GM21619 (cell line): ENCODE measurements around the gene OTOS.

Experiments
- ATAC-seq: cut with Tn5 transposase; IDR thresholded peaks from one replicate; pipeline ENCODE4 v1.9.1; 2021; ENCODE audit not compliant: unreplicated experiment

The OTOS gene

DNA sequence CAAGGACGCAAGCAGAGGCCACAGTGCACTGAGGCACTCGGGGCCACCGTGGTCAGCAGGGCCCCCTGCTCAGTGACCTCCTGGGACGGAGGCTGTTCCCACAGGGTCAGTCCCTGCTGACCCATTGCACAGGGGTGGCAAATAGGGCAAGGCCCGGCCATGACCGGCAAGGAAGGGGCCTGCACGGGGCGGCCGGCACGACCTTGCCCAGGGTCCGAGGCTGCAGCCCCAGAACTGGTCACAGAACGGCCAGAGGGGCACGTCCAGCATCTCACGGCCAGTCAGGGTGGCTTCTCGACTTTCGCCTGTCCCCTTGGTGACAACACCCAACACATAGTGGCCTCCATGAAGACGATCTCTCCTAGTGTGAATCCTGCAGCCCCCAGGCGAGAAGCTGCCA is 27.6 kb upstream of the OTOS start:
- no peak for ATAC-seq

DNA sequence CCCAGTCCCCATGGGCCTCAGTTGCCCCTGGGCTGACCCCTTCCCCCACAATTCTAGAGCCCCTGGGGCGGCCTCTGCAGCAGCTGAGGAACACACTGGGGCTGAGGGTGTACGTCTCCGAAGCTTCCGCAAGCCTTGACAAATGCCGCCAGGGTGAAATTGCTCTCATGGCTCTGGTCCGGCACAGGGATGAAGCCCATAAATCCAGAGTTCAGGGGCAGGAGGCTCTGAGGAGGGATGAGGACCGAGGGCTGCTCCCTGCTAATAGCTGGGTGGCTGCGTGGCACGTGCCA is 27.1 kb upstream of the OTOS start:
- ATAC-seq = no peak

DNA sequence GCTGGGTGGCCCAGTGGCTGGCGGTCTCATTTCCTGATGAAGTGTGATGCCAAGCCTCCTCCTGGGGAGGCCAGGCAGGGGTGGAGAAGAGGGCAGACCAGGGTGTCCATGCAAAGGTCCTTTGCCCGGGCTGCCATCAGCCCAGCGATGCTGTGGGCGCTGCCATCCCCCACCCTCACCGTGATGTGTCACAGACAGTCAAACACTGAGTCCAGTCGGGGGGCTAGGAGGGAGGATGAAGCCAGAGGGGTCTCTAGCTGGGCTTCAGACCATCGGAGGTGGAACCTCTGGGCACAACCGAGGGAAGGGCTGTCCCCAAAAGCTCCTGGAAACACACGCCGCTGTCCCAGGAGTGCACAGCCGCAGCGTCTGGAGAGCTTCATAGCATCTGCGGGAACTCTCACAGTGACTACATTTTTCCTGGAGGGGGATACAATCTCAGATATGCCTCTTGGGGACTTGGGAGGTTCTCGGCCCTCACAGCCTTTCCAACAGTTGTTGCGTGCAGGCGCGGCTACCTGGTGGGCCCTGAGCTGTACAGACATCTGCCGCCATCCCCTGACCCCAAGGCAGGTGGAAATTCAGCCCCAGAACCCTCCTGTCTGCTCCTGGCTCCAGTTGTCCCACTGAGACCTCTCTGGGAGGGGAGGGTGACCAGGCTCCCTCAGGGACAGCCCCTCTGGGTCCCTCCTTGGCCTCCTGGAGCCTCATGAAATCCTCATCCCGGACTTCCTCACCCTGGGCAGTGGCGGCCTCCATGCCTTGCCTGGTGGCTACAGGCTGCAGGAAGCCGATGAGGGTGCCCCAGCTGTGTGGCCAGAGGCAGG is 26.5 kb upstream of the OTOS start:
- ATAC-seq = no peak

DNA sequence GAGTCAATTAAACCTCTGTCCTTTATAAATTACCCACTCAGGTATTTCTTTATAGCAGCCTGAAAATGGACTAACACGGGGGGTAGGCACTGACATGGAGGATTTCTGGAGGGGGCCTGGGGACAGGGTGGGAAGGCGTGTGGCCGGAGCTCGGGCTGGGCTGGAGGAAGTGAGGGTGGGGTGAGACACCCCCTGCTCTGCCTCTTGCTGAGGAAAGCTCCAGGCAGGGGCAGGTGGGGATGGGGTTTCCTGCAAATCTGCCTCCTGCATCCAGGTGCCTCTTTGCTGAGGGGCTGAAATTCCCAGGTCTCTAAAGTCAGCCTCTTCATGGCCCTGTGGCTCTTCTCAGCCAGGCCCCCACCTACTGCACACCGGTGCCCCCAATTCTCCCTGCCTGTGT is 25.7 kb upstream of the OTOS start:
- ATAC-seq = no peak

DNA sequence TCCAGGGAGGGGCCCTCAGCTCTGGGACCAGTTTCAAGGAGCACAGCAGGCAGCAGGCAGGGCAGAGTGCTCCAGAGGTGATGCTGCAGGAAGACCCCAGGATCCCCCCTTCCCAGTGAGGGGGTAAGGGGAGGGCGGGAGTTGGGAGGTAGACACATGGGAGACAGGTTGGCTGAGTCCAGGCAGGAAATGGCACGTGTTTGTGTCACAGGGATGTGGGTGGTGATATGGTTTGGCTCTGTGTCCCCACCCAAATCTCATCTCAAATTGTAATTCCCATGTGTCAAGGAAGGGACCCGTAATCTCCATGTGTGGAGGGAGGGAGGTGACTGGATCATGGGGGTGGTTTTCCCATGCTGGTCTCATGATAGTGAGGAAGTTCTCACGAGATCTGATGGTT is 25.2 kb upstream of the OTOS start:
- ATAC-seq = no peak

DNA sequence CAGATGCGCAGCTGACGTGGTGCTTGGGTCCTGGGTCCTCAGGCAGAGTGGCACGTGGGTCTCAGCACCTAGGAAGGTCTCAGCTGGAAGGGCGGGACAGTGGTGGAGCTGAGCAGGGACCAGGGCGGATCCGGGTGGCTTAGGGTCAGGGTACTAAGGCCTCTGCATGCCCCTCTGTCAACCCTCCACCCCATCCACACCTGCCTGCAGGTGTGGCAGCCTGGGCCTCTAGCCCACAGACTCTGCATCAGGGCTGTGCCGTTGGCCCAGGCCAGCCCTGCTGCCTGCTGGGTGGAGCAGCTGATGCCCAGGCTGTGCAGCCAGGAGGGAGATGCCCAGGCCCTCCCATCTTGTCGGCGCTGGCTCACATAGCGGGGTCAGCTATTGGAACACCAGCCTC is 24.6 kb upstream of the OTOS start:
- ATAC-seq = no peak

DNA sequence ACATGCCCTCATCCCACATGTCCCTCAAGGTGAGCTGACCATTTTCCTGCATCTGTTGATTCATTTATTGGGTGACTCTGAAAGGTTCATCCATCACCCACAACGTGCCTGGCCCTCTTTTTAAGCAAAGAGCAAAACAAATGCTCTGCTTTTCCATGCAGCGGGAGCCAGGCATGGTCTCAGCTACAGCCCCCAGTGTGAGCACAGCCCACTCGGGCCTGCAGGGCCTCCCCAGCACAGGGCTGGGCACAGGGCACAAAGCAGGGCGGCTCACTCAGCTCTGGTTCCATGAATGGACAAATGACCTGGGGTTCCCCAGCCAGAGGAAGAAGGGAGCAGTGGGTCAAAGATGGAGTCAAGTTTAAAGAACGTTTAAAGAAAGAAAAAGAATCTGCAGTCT is 24.1 kb upstream of the OTOS start:
- no peak for ATAC-seq

DNA sequence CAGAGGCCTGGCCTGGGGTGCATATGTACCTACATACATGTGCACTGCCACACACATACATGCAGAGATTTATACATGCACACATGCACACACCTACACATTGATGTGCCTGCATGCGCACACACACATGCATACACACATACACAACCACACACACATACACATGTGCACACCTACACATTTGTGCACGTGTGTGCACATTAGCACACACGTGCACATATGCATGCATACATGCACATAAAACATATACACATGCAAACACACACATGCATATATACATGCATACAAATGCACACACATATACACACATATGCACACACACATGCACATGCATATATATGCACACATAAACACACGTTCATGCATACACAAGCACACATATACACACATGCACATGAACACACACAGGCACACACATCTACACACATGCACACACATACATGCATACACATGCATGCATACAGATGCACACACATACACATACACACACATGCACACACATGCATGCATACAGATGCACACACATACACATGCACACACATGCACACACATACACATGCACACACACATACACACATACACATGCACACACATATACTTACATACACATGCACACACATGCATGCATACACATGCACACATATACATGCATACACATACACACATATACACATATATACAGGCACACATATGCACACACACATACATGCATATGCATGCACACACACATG is 23.6 kb upstream of the OTOS start:
- no peak for ATAC-seq

DNA sequence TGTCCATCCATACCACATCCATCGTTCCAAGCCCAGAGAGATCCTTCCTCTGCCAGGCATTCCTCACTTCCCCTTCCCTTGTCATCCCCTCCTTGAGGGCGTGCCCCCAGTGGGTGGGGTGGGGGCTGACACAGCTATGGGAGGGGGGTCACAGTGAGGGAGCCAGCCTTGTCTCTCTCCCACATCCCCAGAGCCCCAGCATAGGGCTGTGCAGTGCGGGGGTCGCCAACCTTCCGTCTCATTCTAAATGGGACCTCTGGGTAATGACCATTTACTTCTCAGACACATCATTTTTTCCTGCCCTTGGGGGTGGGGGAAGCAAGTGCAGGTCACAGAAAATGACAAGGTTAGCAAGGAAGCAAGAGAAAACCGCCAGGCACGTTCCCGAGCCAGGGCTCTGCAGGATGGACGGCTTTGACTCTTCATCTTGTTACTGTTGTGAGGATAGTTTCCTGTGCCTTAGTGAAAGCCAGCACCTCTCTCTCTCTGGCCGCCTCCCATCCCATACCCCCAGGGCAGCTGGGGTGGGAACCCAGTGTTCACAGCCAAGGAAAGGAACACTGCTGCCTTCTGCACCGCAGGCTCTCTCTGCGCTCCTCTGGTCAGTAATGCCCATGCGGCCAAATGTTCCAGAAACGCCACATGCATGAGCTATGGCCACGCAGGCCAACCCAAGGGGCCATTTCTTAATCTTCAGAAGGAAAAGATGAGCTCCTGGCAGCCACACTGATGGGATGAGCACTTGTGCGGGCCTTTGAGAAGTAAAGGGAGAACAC is 22.7 kb upstream of the OTOS start:
- ATAC-seq = no peak

DNA sequence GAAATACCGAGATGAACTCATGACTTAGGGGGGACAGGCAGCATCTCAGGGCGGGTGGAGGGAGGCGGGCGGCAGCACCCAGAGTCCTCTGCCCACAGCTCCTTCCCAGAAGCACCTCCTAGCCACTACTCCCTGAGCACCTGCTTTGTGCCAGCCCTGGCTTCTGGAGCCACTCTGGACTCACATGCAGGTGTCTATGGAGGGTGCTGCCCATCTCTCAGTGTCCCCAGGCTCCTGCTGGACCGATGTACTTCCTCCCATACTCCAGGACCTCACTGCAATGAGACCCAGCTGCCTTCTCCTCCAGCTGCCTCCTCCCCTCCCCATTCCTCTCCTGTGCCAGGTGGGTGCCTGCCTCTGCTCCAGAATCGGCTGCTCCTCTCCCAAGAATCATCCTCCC is 22.1 kb upstream of the OTOS start:
- no peak for ATAC-seq

DNA sequence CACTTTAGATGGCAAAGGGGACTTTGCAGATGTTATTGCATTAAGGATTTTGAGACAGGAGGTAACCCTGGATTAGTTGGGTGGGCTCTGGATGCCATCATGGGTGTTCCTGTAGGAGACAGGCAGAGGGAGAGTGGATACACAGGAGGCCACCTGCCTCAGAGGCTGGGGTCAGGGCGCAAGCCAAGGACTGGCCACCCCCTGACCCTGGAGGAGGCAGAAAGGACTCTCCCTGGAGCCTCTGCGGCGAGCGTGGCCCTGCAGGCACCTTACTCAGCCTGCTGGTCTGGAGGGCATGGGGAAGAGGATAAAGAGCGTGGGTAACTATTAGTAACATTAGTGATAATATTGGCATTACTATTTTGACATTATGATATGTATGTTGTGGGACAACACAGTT is 21.6 kb upstream of the OTOS start:
- ATAC-seq = no peak

DNA sequence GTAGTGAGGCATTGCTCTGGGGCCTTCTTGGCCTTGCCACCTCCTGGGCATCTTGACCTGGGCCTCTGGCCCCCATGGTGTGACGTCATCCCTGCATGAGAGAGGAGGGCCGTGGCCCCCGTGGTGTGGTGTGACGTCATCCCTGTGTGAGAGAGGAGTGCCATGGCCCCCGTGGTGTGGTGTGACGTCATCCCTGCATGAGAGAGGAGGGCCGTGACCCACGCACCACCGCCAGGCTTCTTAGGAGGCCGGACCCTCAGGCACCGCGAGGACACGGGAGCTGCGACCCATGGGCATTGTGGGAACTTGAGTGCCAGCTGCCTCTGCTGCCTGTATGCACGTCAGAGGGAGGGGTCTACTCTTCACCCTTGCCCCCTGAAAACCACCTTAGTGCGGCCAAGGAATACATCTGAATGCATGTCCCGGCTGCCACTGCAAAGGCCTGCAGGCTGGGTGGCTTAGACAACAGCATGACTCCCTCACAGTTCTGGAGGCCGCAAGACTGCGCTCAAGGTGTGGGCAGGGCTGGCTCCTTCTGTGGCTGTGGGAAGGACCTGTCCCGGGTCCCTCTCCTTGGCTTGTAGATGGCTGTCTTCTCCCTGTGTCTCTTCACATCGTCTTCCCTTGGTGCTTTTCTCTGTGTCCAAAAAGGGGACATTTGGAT is 20.8 kb upstream of the OTOS start:
- no peak for ATAC-seq

DNA sequence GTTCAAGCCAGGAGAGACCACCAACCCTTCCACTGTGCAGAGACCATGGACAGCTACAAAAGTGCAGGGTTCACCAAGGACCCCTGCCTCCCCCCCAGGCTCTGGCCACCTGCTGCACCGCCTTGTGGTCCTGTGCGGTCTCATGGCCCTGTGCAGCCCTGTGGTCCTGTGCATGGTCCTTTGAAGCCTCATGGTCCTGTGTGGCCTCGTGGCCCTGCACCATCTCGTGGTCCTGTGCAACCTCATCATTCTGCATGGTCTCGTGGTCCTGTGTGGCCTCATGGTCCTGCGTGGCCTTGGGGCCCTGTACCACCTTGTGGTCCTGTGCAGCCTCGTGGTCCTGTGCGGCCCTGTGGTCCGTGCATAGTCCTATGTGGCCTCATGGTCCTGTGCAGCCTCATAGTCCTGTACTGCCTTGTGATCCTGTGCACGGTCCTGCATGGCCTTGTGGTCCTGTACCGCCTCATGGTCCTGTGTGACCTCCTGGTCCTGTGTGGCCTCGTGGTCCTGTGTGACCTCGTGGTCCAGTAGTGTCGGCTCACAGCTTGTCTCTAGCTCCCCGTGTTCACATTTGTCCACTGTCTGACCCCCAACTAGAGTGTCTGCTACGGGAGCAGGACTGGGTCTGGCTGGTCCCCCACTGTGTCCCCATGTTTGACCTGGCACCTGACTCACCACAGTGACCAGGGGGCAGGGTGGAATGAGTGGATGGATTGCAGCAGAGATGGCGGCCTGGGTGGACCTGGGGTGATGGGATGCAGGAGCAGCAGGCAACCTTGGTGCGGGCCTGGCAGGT is 20.0 kb upstream of the OTOS start:
- no peak for ATAC-seq

DNA sequence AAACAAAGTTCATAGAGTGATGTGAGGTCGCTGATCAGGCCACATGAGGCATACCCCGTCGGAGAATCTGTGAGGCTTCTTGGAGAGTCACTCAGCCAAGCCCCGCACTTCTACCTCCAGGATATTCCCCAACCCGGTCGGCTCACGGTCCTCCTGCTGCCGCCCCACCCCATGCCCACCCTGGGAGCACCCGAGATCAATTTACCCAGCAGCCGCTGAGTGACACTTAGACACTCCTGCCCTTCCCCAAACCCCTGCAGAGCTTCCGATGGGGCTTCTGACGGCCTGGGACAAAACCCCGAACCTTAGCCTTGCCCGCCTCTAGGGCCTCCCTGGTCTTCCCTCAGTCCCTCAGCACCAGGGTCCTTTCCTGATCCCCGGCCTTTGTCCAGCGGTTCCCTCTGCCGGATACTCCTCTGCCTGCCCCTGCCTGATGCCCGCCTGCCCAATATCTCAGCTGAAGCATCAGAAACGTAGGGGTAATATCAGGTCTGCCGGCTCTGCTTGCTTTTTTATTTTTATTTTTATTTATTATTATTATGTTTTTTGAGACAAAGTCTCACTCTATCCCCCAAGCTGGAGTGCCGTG is 18.9 kb upstream of the OTOS start:
- no peak for ATAC-seq

DNA sequence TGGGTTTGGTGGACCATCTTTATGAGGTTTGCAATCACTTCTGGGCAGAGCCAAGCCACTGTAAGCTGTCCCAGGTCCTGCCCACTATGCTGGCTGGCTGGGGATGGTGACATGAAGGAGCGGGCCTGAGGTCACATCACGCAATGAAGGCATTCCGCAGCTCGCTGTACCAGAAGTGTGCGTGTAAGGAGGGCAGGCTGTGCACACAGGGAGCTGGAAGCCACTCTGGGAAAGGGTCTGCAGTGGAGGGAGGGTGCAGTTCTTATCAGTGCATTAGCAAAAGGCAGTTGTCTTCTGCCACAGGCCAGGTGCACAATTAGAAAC is 16.7 kb upstream of the OTOS start:
- no peak for ATAC-seq

DNA sequence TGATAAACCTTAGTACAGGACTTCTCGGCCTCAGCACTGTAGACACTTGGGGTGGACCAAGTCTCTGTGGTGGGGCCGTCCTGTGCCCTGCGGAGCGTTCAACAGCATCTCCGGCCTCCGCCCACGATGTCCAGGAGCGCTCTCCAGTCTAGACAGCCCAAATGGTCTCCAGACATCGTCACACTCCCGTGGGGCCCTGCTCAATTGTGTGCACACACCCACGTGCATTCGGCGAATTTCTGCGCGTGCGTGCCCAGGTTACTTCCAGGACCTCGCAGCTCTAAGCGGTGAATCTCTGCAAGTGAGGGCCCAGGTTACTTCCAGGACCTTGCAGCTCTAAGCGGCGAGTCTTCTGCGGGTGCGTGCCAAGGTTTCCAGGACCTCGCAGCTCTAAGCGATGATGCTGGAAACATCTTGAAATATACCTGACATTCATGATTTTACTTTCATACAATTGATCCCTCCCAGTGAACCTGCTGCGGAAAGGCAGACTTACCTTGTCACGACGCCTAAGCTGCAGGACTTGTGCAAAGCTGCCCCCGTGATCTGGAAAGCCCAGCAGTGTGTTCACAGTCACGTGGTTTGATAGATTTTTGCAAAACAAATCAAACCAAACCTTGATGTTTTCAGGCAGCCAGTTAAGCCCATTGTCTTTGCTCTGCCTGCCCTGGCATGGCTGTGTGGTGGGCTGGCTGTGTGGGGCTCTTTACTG is 16.1 kb upstream of the OTOS start:
- ATAC-seq = no peak

DNA sequence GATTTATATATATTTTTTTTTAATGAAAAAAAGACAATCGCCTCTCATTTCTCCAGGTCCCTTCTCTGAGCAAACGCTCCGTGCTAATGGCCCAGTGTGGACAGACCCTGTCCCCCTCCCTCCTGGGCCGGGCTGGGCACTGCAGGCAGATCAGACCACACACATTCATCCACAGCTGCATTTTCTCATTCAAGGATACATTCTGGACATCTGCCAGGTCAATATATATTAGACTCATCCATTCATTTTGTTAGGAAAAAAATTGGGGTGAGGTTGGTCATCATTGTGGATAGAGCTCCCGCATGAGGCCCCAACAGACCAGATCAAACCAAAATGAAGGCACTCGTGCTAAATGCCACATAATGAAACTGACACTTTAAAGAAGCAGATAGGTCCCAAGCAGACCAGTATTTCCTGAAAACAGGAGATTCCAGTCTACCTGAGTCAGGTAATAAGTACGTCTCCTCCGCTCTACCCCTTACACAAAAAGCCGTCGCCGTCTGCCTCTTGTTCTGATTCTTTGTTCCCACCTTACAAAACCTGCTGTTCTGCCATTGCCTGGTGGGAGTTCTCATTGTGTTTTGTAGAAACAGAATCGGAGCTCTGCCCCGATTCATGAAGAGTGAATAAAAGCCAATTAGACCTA is 15.4 kb upstream of the OTOS start:
- no peak for ATAC-seq

DNA sequence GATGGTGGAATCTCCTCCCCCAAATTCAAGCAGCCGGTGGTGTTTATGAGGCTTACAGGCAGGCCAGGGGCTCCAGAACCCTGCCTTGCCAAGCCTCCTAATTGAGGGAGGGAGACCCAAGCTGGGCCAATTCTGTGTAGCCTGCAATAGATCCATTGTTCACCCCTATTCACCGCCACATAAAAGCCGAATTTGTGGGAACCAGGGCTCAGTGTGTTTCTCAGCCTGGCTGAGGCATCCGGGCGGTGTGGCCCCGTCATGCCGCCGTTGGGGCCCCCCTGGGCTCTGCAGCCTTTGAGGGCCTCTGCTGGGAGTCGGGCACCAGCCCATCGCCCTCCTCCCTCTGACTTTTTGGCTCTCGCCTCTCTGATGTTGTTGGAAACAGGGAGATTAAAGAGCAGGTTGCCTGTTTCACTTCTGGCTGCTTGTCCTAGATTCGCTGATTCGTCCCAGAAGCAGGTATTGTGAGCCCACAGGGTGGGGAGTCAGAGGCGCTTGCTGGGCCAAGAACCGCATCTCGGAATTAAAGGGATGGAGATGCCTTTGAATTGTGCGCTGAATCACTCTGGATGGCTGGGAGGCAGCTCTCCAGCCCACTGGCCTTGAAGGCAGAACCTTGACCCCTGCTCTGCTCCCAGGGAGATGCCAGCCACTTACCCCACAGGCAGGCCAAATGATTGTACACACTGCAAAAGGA is 14.7 kb upstream of the OTOS start:
- no peak for ATAC-seq

DNA sequence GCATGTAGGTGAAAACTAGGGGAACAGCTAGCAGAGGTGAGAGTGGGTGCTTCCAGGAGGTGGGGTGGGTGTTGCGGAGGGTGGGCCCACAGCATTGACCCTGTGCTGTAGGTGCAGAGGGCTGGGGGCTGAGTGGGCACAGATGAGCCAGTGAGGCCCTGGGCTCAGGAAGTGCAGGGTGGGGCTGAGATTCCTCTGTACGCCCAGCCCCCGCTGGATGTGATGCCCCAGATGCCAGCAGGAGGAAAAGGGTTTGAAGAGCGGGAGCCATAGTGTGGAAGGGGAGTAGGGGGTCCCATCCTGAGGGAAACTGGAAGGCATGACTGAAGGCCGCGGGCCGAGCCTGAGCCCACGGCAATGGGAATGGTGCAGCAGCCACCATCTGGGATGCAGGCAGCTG is 14.1 kb upstream of the OTOS start:
- no peak for ATAC-seq
